ENCODE data around the gene NEURL1. TPM values are rescaled to one million over a fixed set of nuclear protein-coding genes. Genes with fewer than 3 reads are reported as not detected.

NEURL1 gene
- total RNA-seq, 2 donors from 2014 or later = 0.37 to 0.38 TPM

GRCh38 chr10:103467406-103467805 lies 26.1 kb upstream of the NEURL1 start:
- H3K9me3 ChIP-seq (ENCODE audit: control insufficient read depth, low read length) = no peaks in the 10 kb centered on the region
- H3K27me3 Mint-ChIP-seq (ENCODE audit: insufficient read depth) = peaks cover 5% of the 10 kb centered on the region
- H3K4me3 Mint-ChIP-seq = no peak overlapping the region
- H3K4me3 ChIP-seq (ENCODE audit: low read length) = no peak overlapping the region
- no peaks in the 10 kb centered on the region for H3K27me3 ChIP-seq (ENCODE audit: control insufficient read depth, insufficient read depth, low read length, poor library complexity, severe bottlenecking)
- no peak overlapping the region for H3K9ac ChIP-seq (ENCODE audit: extremely low read depth, low read length, poor library complexity, severe bottlenecking)
- no peak for TF ChIP-seq CTCF (conservative IDR thresholded peaks at IDR 0.05)
- DNase-seq = no peak
- 87 to 94% methylated on average over 5 to 7 of the region's 7 CpGs for WGBS, 2 experiments (ENCODE audit: insufficient coverage in 1 of 2, insufficient read length in 1 of 2)
- H3K36me3 ChIP-seq (ENCODE audit: control insufficient read depth, insufficient read depth, low read length) = no peaks in the 10 kb centered on the region
- no peak overlapping the region for H3K27ac ChIP-seq (ENCODE audit: low read depth, low read length)
- peaks cover 3% of the 10 kb centered on the region for H3K4me1 Mint-ChIP-seq
- no peaks in the 10 kb centered on the region for H3K9me3 Mint-ChIP-seq
- H3K27ac Mint-ChIP-seq = no peak overlapping the region
- H3K4me1 ChIP-seq (ENCODE audit: control insufficient read depth, insufficient read depth, low read length) = no peaks in the 10 kb centered on the region
- no peaks in the 10 kb centered on the region for H3K36me3 Mint-ChIP-seq (ENCODE audit: low read depth)

- Histone ChIP-seq H3K4me3 (ENCODE audit: low read length) (no peak overlapping the region), H3K4me1 (ENCODE audit: control insufficient read depth, insufficient read depth, low read length) (no peaks in the 10 kb centered on the region), H3K9me3 (ENCODE audit: control insufficient read depth, low read length) (no peaks in the 10 kb centered on the region), H3K36me3 (ENCODE audit: control insufficient read depth, insufficient read depth, low read length) (no peaks in the 10 kb centered on the region), H3K9ac (ENCODE audit: extremely low read depth, low read length, poor library complexity, severe bottlenecking) (no peak overlapping the region), H3K27me3 (ENCODE audit: control insufficient read depth, insufficient read depth, low read length, poor library complexity, severe bottlenecking) (no peaks in the 10 kb centered on the region), H3K27ac (ENCODE audit: low read depth, low read length) (no peak overlapping the region)
- Mint-ChIP-seq H3K27me3 (ENCODE audit: insufficient read depth) (peaks cover 5% of the 10 kb centered on the region), H3K4me1 (peaks cover 3% of the 10 kb centered on the region), H3K36me3 (ENCODE audit: low read depth) (no peaks in the 10 kb centered on the region), H3K9me3 (no peaks in the 10 kb centered on the region), H3K27ac (no peak overlapping the region), H3K4me3 (no peak overlapping the region)
- TF ChIP-seq CTCF (conservative IDR thresholded peaks at IDR 0.05) = no peak
- no peak for DNase-seq
- 83 to 90% methylated on average over 5 of the region's 5 CpGs for WGBS, 2 experiments (ENCODE audit: insufficient coverage in 1 of 2, insufficient read length in 1 of 2)
Measured at GRCh38 chr10:103469201-103469600, 24.3 kb upstream of the NEURL1 start.

- Histone ChIP-seq H3K9ac (ENCODE audit: extremely low read depth, low read length, poor library complexity, severe bottlenecking) (no peak overlapping the region), H3K4me1 (ENCODE audit: control insufficient read depth, insufficient read depth, low read length) (no peaks in the 10 kb centered on the region), H3K9me3 (ENCODE audit: control insufficient read depth, low read length) (no peaks in the 10 kb centered on the region), H3K27me3 (ENCODE audit: control insufficient read depth, insufficient read depth, low read length, poor library complexity, severe bottlenecking) (no peaks in the 10 kb centered on the region), H3K36me3 (ENCODE audit: control insufficient read depth, insufficient read depth, low read length) (no peaks in the 10 kb centered on the region), H3K27ac (ENCODE audit: low read depth, low read length) (no peak overlapping the region), H3K4me3 (ENCODE audit: low read length) (no peak overlapping the region)
- peak overlapping the region; percentile 59 for H3K27ac Mint-ChIP-seq
- H3K9me3 Mint-ChIP-seq = no peaks in the 10 kb centered on the region
- H3K4me1 Mint-ChIP-seq = peaks cover 3% of the 10 kb centered on the region
- DNase-seq = peak; percentile 81
- TF ChIP-seq CTCF (conservative IDR thresholded peaks at IDR 0.05) = no peak
- peaks cover 5% of the 10 kb centered on the region for H3K27me3 Mint-ChIP-seq (ENCODE audit: insufficient read depth)
- no peak overlapping the region for H3K4me3 Mint-ChIP-seq
- 65 to 77% methylated on average over 8 to 14 of the region's 14 CpGs for WGBS, 2 experiments (ENCODE audit: insufficient coverage in 1 of 2, insufficient read length in 1 of 2)
- no peaks in the 10 kb centered on the region for H3K36me3 Mint-ChIP-seq (ENCODE audit: low read depth)
Measured at GRCh38 chr10:103470761-103471653, 22.5 kb upstream of the NEURL1 start.

Data from endodermal cell (in vitro differentiated cells).